H54 (cell line): ENCODE data around the gene RGS17.

Experiments
- DNase-seq: peaks from one replicate; pipeline ENCODE4 v3.0.0; 2011; ENCODE audit warnings: low spot score, mixed read lengths; ENCODE audit not compliant: insufficient read length
- FAIRE-seq: peaks from 3 replicates; lab custom pipeline; 2011; peaks lifted over from hg19 to GRCh38; lab: Jason Lieb, UNC
- POLR2A ChIP-seq: IDR thresholded peaks from 2 replicates; pipeline ENCODE4 v1.6.1; 2011; ENCODE audit warnings: low read depth, mild to moderate bottlenecking, low read length

Gene RGS17

DNA sequence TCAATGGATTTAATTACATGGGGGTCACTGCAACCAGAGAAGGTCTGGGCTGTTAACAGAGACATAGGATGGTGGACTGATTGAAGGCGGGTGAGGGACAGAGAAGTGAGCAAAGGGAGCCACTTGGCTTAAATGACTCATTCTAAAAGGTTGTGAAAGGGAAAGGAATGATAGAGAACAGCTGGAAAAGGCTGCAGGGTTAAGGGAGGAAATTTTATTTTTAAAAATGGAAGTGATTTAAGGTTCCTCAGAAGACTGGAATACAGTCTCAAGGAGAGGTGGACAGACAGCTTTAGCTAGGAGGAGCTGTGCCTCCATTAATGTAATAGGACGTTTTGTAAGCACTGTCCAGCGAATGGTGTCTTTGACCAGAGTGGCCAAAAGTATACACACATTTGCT, 46.7 kb downstream of the RGS17 start:
- TF ChIP-seq POLR2A, result no peak
- no peak for DNase-seq
- FAIRE-seq, result no peak

DNA sequence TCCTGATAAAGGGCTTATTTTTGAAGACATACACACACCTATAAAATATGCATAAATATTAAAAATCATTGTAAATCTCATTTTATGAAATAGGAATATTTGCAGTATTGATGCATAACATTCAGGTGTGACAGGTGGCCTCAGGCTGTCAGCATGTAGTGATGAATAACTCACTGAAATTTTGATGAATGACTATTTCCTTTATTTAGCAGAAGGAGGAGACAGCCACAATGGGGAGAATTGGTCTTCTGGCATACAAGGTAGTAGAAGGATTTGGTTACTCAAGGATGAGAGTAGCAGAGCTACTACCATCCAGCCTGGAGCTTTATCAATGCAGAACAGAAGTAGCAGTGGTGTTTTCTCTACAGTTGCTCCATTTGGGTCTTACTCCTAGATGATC, 47.2 kb downstream of the RGS17 start:
- TF ChIP-seq POLR2A, result no peak
- DNase-seq, result no peak
- FAIRE-seq, result no peak

DNA sequence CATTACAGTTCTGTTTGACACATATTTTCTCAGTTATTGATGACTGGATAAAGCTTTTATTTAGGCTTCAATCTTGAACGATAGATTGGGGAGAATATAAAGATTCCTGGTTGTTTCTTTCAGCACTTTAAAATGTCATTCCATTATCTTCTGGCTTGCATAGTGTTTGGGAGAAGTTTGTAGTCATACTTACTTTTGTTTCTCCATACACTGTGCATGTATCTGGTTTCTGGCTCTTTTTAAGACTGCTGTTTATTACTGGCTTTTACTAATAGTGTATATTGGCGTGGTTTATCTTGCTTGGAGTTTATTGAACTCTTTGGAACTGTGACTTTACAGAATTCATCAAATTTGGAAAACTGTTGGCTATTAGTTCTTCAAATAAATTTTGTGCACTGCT, 49.2 kb downstream of the RGS17 start:
- no peak for FAIRE-seq
- DNase-seq, result no peak
- no peak for TF ChIP-seq POLR2A

DNA sequence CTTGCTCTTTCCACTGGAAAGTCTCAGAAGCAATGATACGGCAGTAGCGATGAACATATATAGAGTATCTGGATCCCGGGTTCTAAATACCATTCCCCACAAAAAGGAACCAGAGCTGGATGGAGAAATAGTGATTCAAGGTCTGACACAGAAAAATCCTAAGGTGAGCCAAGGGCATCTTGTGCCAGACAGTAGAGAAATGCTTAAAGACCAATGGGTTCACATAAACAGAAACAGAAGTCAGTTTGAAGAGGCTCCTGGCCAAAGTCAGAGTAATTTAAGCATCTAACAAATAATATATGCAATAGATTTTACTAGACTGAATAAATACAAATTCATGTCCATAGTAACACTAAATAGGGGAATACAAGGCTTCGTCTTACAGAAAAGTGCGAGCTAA, 54.7 kb downstream of the RGS17 start:
- no peak for TF ChIP-seq POLR2A
- DNase-seq, result no peak
- no peak for FAIRE-seq

DNA sequence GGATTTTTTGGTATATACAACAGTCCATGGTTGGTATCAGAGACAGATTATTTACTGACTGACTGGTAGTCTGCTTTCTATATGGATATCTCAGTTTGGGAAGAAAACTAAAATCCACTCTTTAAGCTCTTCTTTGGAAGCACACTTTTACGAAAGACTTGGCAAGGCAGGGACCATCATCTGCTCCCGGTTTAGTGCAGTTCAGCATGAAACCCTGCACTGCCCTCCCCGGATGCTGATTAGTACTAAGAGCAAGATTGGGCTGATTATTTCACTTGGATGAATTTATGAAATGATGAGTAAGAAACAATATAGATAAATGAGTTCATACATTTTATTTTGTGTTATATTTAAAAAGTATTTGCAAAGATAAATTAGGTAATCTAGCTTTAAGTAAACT, 56.3 kb downstream of the RGS17 start:
- FAIRE-seq, result no peak
- no peak for TF ChIP-seq POLR2A

DNA sequence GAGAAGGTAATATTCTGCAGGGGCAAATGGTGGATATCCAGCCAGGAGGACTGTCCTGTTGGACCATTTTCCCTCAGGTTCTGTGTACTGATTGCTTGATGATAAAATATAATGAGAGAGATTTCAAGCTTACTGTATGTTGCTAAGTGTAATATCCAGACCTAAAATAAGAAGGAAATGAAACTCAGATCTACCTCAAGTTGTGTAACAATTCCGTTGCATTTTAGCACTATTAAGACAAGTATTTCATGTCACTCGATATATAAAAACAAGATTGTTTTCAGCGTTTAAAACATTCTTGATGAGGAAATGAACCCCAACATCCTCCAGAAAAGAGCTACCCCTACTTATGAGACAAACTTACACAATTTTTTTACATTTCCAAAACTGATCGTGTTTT, 57.2 kb downstream of the RGS17 start:
- FAIRE-seq (no peak), DNase-seq (no peak)
- TF ChIP-seq POLR2A, result no peak

More for the DNA sequence above, 56.3 kb downstream of the RGS17 start:
- no peak for DNase-seq

DNA sequence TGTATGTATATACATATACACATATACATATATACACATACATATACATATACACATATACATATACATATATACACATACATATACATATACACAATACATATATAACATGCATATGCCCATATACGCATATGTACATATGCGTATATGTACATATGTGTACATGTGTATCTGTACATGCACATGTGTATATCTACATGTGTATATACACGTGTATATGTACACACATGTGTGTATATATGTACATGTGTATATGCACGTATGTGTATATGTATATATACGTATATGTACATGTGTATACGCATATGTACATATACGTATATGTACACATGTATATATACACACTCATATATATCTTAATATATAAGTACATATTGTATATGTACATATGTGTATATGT, 60.3 kb downstream of the RGS17 start:
- DNase-seq (no peak), FAIRE-seq (no peak)
- no peak for TF ChIP-seq POLR2A

DNA sequence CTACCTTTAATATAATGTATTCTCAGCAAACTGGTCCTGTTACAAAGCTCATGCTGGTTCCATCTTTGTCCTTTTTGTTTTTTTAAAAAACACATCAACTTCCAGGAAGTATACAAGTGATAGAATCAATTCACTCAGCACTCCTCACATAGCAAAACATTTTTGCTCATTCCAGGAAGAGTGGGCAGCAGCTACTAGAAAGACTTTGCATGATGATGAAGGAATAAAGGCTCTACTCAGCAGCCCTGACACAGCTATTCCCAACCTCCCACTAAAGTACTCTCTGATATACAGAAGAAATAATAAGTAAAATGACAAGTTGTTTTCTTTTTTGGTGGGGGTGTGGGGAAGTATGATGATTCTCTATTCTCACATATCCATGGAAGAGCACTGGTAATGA, 61.2 kb downstream of the RGS17 start:
- TF ChIP-seq POLR2A, result no peak
- DNase-seq (no peak), FAIRE-seq (no peak)

DNA sequence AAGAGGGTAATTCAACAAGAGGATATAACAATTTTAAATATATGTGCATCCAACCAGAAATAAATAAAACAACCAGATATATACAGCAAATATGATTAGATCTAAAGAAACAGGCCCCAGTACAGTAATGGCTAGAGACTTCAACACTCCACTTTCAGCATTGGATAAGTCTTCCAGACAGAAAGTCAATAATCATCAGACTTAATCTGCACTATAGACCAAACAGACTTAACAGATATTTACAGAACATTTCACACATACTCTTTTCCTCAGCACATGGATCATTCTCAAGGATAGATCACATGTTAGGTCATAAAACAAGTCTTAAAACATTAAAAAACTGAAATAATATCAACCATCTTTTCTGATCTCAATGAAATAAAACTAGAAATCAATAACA, 65.9 kb downstream of the RGS17 start:
- FAIRE-seq (no peak), DNase-seq (no peak)
- TF ChIP-seq POLR2A, result no peak

DNA sequence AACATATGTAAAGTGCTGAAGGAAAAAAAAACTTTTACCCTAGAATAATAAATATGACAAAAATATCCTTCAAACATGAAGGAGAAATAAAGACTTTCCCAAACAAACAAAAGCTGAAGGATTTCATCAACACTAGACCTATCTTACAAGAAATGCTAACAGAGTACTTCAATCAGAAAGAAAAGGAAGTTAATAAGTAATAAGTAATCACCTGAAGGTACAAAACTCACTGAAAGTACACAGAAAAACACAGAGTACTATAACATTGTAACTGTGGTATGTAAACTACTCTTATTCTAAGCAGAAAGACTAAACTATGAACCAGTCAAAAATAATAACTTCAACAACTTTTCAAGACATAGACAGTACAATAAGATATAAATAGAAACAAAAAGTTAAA, 67.1 kb downstream of the RGS17 start:
- FAIRE-seq (no peak), DNase-seq (no peak)
- no peak for TF ChIP-seq POLR2A

DNA sequence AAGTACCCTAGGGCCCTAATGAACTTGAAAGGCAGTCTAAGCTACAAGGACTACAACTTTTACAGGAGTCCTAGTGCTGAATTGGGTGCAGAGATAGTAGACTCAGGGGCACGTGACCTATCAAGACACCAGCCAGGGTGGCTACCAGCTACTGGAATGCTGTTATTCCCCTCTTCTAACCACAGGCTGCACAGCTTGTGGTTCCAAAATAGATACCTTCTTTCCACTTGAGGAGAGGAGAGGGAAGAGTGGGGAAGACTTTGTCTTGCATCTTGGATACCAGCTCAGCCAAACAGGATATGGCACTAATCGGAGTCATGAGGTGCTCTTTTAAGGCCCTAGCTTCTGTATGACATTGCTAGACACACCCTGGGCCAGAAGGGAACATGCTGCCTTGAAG, 68.6 kb downstream of the RGS17 start:
- DNase-seq (no peak), FAIRE-seq (no peak)
- no peak for TF ChIP-seq POLR2A

DNA sequence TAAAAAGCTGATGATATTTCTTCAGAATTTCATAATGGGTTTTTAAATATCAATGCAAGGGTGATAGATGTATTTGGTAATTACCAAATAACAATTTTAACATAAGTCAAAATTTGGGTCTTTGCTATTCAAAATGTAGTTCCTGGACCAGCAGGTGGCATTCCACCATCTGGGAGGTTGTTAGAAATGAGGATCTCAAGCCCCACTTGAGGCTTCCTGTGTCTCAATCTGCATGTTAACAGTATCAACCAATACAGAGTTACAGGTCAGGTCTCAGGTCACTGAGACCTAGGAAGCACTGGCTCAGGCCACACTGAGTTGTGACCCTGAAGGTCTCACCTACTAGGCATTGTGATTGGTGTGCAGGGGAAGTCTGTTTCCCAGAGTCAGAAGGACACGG, 71.3 kb downstream of the RGS17 start:
- DNase-seq (no peak), FAIRE-seq (no peak)
- TF ChIP-seq POLR2A, result no peak

DNA sequence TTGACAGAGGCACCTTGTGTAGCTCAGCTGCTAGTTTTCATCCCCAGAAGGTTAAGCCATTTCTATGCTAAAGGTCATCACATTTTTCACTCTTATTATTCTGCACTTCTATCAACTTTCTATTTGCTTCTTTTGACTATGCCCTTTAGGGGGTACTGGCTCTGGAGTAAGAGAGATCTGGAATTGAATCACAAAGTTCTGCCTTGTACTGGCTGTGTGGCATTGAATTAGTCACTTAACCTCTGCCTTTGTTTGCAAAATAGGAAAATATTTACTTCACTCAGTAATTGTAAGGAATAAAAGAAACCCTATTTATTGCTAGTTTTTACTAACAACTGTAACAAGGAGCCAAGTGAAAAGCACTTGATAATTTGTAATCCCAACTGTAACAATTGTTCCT, 71.8 kb downstream of the RGS17 start:
- TF ChIP-seq POLR2A, result no peak
- FAIRE-seq (no peak), DNase-seq (no peak)

DNA sequence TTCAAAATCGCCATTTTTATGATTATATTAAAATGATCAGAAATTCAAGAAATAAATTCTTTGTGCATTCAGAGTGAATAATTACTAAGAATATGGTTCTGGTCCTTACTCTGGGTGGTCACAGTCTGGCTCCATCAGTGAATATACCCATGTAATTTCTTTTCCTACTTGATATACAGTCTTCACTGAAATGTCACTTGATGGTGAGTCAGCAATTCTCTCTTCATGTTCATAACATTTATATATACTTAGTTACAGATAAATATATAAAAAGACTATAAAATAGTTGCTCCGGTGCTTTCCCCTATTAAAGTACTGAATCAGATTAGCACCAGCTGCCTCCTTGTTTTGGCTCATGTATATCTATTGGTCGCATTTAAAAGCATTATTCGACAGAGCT, 72.2 kb downstream of the RGS17 start:
- TF ChIP-seq POLR2A, result no peak
- FAIRE-seq (no peak), DNase-seq (no peak)

DNA sequence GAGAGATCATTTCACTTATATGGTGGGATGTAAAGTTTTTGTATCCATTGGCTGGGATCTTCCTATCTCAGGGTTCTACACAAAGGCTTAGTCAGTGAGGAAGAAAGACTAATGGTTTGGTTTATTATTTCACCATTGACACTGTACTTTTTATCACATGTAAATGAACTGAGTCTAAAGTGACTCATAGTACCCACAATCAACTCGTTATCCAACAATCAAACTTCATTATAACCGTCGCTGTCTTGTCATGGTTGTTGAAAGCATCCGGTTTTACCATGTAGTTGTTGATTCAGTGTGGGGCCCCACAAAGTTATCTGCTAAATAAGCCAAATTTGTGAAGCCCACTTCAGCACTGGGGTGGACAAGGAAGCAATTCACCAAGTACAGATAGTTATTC, 72.8 kb downstream of the RGS17 start:
- TF ChIP-seq POLR2A, result no peak
- FAIRE-seq, result no peak
- no peak for DNase-seq

DNA sequence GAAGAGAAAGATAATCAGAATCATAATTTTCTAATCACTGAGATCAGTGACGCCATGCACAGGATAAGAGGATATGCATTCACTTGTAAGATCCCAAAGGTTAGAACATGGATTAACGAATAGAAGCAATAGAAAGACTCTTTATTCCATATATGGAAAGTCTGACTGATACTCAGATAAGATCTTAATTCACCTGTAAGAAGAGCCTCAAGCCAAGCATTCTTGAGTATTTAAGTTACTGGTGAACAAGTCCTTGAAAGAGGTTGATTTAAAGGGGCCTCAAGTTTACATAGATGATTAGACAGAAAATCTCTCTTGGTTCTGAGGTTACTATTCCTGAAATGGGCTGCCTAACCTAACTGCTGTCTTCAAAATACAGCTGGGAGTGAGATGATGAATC, 74.8 kb downstream of the RGS17 start:
- FAIRE-seq (no peak), DNase-seq (no peak)
- no peak for TF ChIP-seq POLR2A
